Measurements from ENCODE around the gene ANGPTL2.

Gene ANGPTL2

GRCh38 chr9:127074561-127075548 is 47.6 kb downstream of the ANGPTL2 start:
- TF ChIP-seq POLR2AphosphoS5 (IDR thresholded peaks at IDR 0.05; ENCODE audit: low read depth, low read length): no peak

- TF ChIP-seq FOXP2 (optimal IDR thresholded peaks at IDR 0.05; ENCODE audit: borderline replicate concordance, extremely low read depth, extremely low read length, insufficient read depth) (no peak), POLR2AphosphoS5 (IDR thresholded peaks at IDR 0.05; ENCODE audit: low read depth, low read length) (no peak), SIN3A (IDR thresholded peaks at IDR 0.05; ENCODE audit: borderline replicate concordance, insufficient read depth, low read length) (no peak), TAF1 (IDR thresholded peaks at IDR 0.05; ENCODE audit: borderline replicate concordance, insufficient read depth, low read length) (no peak), REST (IDR thresholded peaks at IDR 0.05; ENCODE audit: insufficient read depth in 1 of 2, low read depth in 2 of 2, low read length in 2 of 2) (no peak)
These were observed 54.7 kb downstream of the ANGPTL2 start for GRCh38 chr9:127067603-127068220.

GRCh38 chr9:127066851-127067136 is 55.6 kb downstream of the ANGPTL2 start:
- TF ChIP-seq POLR2AphosphoS5 (IDR thresholded peaks at IDR 0.05; ENCODE audit: low read depth, low read length) (no peak), TAF1 (IDR thresholded peaks at IDR 0.05; ENCODE audit: borderline replicate concordance, insufficient read depth, low read length) (no peak), SIN3A (IDR thresholded peaks at IDR 0.05; ENCODE audit: borderline replicate concordance, insufficient read depth, low read length) (no peak), REST (IDR thresholded peaks at IDR 0.05; ENCODE audit: insufficient read depth in 1 of 2, low read depth in 2 of 2, low read length in 2 of 2) (no peak), FOXP2 (optimal IDR thresholded peaks at IDR 0.05; ENCODE audit: borderline replicate concordance, extremely low read depth, extremely low read length, insufficient read depth) (no peak)

GRCh38 chr9:127066060-127066850 is 56.2 kb downstream of the ANGPTL2 start:
- no peak for TF ChIP-seq POLR2AphosphoS5 (IDR thresholded peaks at IDR 0.05; ENCODE audit: low read depth, low read length)
- no peak for TF ChIP-seq TAF1 (IDR thresholded peaks at IDR 0.05; ENCODE audit: borderline replicate concordance, insufficient read depth, low read length)
- no peak for TF ChIP-seq SIN3A (IDR thresholded peaks at IDR 0.05; ENCODE audit: borderline replicate concordance, insufficient read depth, low read length)

- no peak for TF ChIP-seq FOXP2 (optimal IDR thresholded peaks at IDR 0.05; ENCODE audit: borderline replicate concordance, extremely low read depth, extremely low read length, insufficient read depth)
- no peak for TF ChIP-seq POLR2AphosphoS5 (IDR thresholded peaks at IDR 0.05; ENCODE audit: low read depth, low read length)
- TF ChIP-seq TAF1 (IDR thresholded peaks at IDR 0.05; ENCODE audit: borderline replicate concordance, insufficient read depth, low read length): no peak
- TF ChIP-seq REST (IDR thresholded peaks at IDR 0.05; ENCODE audit: insufficient read depth in 1 of 2, low read depth in 2 of 2, low read length in 2 of 2): no peak
- TF ChIP-seq SIN3A (IDR thresholded peaks at IDR 0.05; ENCODE audit: borderline replicate concordance, insufficient read depth, low read length): no peak
These were observed 56.8 kb downstream of the ANGPTL2 start for GRCh38 chr9:127065592-127065991.

Measured in PFSK-1 (cell line).